Suprapubic skin (tissue), 4 donors: ENCODE measurements around the gene MOSMO.

Source experiments
- CTCF ChIP-seq, 2 donors: fragments of 200-600 bp in 1 of 2; fragments of 450-650 bp in 1 of 2; sonication (generic) in 1 of 2; IDR thresholded peaks; one replicate each; pipeline ENCODE4 v1.5.1; 2016 to 2019; ENCODE audit warnings: antibody characterized with exemption in 2 of 2, mild to moderate bottlenecking in 1 of 2, moderate library complexity in 1 of 2
- EP300 ChIP-seq: sonication (generic); formaldehyde crosslinking; IDR thresholded peaks from one replicate; pipeline ENCODE4 v1.6.1; 2017; ENCODE audit warnings: antibody characterized with exemption
- POLR2AphosphoS5 ChIP-seq, 3 donors: sonication (generic); formaldehyde crosslinking; IDR thresholded peaks; one replicate each; pipeline ENCODE4 v1.6.1; 2017; ENCODE audit warnings: antibody characterized with exemption in 3 of 3

- TF ChIP-seq EP300 (no peak), CTCF (IDR thresholded peaks at IDR 0.05) (no peak), POLR2AphosphoS5 (IDR thresholded peaks at IDR 0.05) (no peak)
Measured at GRCh38 chr16:22078656-22079055, 70.7 kb downstream of the MOSMO start.
